Smooth muscle cell of the brain vasculature (primary cell): ENCODE results near the gene CDSN.
"Not testable (repeated sequence)": the region's sequence is repeated elsewhere in the genome, so short reads cannot be mapped to it uniquely, and the experiment has no call there.

Experiments used
- DNase-seq: peaks from one replicate; pipeline ENCODE4 v3.0.0-alpha.2; 2012; ENCODE audit warnings: low read depth, low spot score

Gene CDSN

GRCh38 chr6:31120151-31120915 lies at the start of gene CDSN:
TSS of gene CDSN (minus strand) at chr6:31120446. CDS start at chr6:31120419, 27 bp downstream.
- no peak for DNase-seq

GRCh38 chr6:31169123-31169857 lies 49.0 kb upstream of the CDSN start:
- DNase-seq = no peak

GRCh38 chr6:31168606-31169005 lies 48.4 kb upstream of the CDSN start:
- no peak for DNase-seq

- no peak for DNase-seq
These were observed 45.7 kb upstream of the CDSN start for GRCh38 chr6:31165986-31166385.

- not testable (repeated sequence) for DNase-seq
These were observed 45.0 kb upstream of the CDSN start for GRCh38 chr6:31165064-31165832.

- not testable (repeated sequence) for DNase-seq
These were observed 44.3 kb upstream of the CDSN start for GRCh38 chr6:31164475-31165063.

GRCh38 chr6:31163922-31164321 lies 43.7 kb upstream of the CDSN start:
- DNase-seq = no peak

GRCh38 chr6:31162463-31163165 lies 42.4 kb upstream of the CDSN start:
- no peak for DNase-seq

GRCh38 chr6:31161216-31162126 lies 41.2 kb upstream of the CDSN start:
- DNase-seq = no peak

- no peak for DNase-seq
These were observed 38.9 kb upstream of the CDSN start for GRCh38 chr6:31158863-31159855.

GRCh38 chr6:31158140-31158862 lies 38.1 kb upstream of the CDSN start, which contains the start of gene TCF19:
TSS of gene TCF19 (plus strand) at chr6:31158589. CDS start at chr6:31159470, 881 bp downstream.
- DNase-seq = peak; percentile 99

GRCh38 chr6:31157513-31158139 lies 37.4 kb upstream of the CDSN start, which contains the start of gene CCHCR1:
TSS of gene CCHCR1 (minus strand) at chr6:31157802. CDS start at chr6:31157600, 202 bp downstream.
- DNase-seq = no peak

- no peak for DNase-seq
These were observed 36.4 kb upstream of the CDSN start for GRCh38 chr6:31156641-31157040.

GRCh38 chr6:31154436-31154835 lies 34.2 kb upstream of the CDSN start:
- no peak for DNase-seq

GRCh38 chr6:31152781-31153180 lies 32.5 kb upstream of the CDSN start:
- no peak for DNase-seq

GRCh38 chr6:31149827-31150447 lies 29.7 kb upstream of the CDSN start:
- no peak for DNase-seq

- DNase-seq = no peak
These were observed 25.1 kb upstream of the CDSN start for GRCh38 chr6:31145386-31145785.
